Urothelium cell line (cell line): ENCODE data around the gene GABRR3.

ENCODE experiments used
- DNase-seq: peaks from one replicate; pipeline ENCODE4 v3.0.0; 2011; ENCODE audit warnings: low spot score, mixed read lengths
- FAIRE-seq: peaks from 2 replicates; lab custom pipeline; 2011; peaks lifted over from hg19 to GRCh38; lab: Jason Lieb, UNC

Gene GABRR3

DNA sequence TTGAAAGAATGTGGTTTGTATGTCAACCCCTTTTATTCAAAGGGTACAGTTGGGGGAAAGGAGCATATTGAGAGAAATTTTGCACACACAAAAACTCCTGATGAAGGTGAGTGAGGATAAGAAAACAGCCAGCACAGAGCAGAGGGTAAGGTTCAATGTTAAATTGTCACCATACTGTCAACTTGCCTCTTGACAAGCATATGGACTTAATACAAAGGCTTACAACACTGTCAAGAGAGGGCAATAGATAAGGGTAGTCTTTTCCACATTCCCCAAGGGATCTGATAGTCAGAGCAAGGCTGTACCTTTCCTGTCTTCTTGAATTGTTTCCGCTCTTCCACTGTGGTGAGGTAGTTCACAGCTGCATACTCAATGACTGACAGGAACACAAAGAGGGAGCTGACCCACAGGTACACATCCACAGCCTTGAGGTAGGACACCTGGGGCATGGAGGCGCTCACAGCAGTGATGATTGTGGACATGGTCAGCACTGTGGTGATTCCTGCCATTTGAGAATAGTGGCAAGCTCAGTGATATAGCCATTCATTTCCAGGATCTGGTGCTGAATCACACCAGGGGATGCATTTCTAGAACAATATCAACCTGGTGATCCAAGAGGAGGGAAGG is 42.5 kb downstream of the GABRR3 start:
- peak; percentile 20 for FAIRE-seq
- DNase-seq: no peak

DNA sequence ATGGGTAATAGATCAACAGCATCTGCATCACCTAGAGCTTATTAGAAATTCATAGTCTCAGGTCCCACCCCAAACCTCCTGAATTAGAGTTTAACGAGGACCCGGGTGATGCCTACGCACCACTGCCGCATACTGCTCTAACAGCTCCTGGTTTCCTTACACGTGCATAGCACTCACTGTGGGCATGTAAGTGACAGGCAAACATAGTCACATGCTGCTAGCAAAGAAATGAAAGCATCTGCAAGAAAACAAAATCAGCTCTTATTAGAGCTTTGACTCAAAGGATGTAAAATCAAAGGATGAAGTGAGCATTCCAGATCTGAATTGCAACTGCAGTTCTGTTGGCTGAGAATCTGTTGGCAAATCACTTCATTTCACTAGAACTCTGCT is 43.8 kb downstream of the GABRR3 start:
- no peak for FAIRE-seq
- DNase-seq: no peak

DNA sequence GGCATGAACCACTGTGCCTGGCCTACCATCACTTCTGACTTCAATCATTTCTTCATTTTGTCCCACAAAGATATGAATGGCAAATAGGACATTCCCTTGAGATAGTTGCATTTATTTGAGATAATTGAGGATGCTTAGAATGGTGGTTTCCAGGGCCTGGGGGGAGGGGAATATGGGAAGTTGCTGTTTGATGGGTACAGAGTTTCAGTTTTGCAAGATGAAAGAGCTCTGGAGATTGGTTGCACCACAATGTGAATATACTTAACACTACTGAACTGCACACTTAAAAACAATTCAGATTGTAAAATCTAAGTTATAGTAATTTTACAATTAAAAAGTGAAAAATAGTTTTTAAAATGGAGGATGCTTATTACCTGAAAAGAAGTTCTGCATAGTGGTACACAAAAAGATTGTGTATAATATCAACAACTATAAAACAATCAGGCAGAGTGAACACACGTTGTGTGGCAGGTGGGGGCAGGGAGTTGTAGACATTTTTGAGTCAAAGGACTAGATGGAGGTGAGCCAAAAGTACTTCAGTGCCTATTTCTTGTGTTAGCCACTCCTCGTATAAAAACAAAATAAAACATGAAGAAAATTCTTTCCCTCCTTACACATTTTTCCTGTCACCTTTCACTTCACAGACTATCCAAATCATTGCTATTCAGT is 44.4 kb downstream of the GABRR3 start:
- FAIRE-seq (peak; percentile 27), DNase-seq (no peak)

DNA sequence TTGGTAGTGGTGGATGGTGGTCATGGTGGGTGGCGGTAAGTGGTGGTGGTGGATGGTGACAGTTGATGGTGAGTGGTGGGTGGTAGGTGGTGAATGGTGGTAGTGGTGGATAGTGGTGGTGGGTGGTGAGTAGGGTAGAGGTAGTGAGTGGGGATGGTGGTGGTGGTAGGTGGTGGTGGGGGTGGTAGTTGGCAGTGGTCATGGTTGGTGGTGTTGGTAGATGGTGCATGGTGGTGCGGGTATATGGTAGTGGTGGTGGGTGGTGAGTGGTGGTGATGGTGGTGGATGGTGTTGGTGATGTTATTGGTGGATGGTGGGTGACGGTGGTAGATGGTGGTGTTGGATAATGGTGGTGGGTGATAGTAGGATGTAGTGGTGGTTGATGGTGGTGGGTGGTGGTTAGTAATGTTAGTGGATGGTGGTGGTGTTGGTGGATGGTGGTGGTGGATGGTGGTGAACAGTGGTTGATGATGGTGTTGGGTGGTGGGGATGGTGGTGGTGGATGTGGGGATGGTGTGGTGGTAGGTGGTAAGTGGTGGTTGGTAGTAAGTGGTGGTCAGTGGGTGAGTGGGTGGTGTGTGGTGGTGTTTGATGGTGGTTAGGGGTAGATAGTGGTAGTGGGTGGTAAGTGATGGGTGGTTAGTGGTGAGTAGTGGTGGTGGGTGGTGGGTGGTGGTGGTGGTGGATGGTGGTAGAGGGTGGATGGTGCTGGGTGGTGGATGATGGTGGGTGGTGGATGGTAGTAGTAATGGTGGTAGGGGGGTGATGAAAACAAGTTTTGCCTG is 46.1 kb downstream of the GABRR3 start:
- no peak for DNase-seq
- peak; percentile 99 for FAIRE-seq

DNA sequence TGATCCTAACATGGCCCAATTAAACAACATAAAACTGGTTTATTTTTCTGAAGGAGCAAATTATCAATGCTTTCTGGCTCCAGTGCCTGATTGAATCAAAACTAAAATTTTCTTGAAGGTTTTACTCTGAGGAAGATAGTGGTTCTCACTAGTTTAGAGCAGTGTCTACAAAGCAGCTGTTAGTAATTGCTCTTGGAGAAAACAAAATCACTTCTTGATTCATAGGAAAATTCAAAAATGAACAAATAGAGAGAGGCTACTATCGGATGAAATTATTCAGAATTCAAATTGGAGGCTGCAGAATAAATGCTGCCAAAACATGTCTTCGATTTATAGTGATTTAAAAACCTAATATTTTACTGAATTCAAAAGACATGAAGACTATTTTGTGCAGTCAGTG is 47.8 kb downstream of the GABRR3 start:
- no peak for DNase-seq
- no peak for FAIRE-seq

DNA sequence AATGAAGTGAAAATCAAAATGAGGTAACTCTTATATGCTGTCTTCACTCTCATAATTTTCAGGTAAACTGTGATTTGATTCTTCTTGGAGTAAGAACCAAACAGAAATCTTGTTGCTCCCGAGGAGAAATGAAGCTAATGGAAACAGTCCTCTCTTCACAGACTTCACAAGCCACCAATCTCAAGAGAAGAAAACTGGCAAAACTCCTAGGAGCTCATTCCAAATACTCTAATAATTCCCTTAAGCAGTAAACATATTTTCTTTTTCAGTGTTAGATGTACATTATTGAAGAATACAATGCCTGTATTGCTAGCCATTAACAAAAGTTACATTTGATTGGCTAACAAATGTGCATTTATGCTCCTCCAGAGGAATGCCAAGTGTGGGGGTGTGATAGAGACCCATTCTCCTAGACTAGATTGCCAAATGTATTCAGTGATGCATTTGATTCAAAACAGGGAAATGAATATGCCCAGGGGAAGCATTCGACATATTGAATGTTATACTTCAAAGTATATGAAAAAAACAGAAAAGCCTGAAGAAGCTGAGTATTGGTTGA is 51.1 kb downstream of the GABRR3 start:
- FAIRE-seq (no peak), DNase-seq (no peak)

DNA sequence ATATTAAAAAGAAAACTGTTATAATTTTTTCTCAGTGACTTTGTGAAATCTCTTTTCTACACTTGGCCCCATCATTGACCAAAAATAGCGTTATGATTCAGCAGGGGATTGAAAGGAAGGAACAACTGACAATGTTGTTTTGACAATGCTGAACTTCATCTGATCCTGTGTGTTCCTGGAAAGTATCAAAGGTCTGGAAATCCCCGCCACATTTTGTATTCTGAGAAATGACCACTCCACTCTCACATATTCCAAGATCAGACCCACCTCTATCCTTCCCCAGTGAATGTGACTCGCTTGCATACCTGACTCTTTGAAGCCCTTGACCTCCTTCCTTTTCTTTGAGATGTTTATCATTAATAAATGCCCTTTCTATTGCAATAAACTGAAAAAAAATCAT is 53.2 kb downstream of the GABRR3 start:
- FAIRE-seq (no peak), DNase-seq (no peak)

DNA sequence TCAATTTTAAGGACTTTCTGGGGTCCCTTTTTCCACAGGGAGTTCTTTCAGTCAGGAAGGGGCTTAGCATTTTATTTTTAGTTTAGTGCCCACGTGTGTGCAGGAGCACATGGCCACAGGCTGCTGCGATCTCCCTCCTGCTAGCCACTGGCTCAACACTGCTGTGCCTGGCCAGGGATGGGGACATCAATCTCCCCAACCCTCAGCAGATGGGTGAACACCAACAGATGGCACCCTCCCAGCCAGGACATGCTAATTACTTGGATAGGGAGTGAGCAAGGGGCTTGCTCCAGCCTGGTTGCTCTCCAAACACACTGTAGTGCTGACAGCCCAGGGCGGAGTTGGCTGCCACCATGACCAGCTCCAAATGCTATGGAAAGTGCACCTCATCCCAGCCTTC is 55.5 kb downstream of the GABRR3 start:
- FAIRE-seq: no peak

DNA sequence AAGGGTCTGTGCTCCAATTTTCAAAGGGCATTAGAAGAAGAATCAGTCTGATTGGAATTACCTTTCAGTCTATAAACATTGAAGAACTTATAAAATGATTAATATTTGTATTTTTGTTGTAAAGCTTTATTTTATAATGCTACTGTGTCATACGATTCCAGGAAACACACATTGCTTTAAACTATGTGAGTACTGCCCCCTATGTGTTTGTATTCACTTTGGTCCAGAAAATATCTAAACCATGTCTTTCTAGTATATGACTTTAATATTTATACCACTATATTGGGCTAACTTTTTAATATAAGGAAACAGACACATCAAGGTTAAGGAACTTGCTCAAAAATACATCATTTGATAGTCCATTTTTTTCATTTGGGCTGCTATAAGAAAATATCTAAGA is 59.6 kb downstream of the GABRR3 start:
- FAIRE-seq: no peak
- DNase-seq: no peak

More for the DNA sequence above, 55.5 kb downstream of the GABRR3 start:
- no peak for DNase-seq

DNA sequence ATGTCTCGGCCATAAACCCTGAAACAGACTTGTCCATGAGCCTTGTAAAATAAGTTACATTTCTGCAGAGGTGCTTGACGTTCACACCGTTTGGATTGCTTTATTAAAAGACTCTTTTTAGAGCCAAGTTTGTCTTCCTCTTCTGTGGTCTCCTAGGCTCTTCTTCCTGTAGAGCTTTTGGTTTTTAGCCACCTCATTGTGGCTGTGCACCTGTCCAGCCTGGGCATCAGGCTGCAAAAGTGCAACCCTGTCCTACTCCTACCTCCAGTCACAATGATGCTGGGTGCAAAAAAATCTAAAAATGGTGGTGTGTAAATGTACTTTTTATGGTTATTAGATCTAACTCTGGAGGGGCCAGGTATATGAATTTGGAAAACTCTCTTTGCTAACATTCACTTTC is 60.1 kb downstream of the GABRR3 start:
- DNase-seq (no peak), FAIRE-seq (no peak)

DNA sequence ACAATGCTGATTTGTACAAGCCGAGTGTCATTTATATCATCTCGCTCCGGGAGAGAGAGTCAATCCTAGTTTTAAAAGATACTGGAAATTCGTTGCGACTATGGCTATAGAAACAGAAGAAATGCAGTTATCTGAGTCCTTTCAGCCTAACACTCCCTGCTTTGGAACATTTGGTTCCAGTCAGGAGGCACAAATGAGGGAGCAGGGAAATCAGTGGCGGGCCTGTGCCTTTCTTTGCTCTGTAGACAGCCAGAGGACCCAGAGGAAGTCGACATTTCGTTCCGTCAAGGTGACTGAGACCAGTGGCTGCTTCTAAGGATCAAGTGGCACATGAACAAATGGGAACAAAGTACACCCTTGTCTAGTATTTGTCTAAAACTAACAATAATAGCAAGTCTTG is 62.1 kb downstream of the GABRR3 start:
- DNase-seq (no peak), FAIRE-seq (peak; percentile 35)

DNA sequence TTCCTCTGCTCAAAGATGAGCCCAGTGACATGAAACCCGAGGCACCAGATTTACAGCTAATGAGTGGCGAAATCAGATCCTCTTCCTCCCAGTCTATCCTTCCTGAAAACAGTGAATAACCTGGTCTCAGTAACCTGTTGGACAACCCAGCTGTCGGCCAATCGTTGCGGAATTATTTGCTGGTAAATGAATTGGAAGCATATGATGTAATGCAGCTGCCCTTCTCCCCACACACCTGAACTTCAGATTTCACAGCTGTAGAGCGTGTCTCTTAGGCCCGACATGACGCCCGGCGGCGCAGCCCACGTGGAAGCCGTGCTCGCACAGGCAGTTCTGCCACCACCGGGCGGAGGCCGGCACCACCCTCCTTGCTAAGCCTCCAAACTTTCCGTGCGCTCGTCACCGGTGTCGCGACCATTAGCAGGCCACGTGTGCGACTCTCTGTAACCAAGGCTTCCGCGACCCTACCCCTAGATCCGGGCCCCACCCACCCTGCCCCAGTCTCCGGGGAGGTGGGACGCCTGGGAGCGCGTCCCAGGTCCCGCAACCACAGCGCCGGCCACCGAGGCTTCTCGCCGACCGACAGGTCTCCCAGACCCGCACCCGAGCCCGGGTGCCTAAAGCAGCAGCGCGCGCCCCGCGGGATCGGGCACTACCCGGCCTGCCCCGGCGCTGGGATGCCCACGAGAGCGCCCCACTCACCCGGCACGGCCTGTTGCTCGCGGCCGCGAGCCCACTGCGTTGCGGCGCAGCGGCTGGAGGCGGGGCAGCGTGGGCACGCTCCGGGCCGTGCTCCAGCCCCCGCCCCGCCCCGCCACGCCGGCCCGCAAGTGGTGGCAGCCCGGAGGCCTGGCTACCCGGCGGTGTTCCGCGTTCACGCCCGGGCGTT is 63.2 kb downstream of the GABRR3 start, which contains the start of gene RIOX2:
TSS of gene RIOX2 (minus strand) at position 753 of the 889 bp plus-strand sequence. CDS start 4,838 bp downstream, outside the sequence.
- DNase-seq: peak; percentile 89
- FAIRE-seq: peak; percentile 87

DNA sequence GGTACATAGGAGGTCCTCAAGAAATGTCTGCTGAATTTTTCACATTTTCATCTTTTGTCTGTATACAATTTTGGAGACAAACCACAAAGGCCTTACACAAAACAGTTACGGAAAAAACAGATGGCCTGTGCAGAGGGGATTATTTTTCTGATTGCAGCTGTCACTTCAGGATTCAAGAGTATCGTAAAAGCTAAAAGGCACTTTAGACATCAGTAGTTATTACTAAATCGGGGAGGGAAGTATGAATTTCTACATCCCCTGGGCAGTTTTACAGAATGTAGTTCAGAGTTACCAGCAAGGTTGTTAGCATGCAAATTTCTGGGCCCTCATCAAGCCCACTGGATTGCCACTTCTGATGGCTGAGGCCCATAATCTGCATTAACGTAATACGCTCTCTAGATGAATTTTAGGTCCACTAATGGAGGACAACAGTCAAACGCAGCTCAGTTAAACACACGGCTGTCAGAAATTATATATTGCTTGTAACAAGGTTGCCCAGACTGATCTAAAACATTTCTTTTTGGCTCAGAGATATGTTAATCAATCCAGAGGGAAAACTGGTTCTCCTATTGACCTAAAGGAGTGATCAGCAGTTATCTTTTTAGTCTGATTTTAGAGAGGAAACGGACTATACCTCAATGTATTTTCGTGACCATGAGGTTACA is 64.0 kb downstream of the GABRR3 start:
- DNase-seq (no peak), FAIRE-seq (no peak)

DNA sequence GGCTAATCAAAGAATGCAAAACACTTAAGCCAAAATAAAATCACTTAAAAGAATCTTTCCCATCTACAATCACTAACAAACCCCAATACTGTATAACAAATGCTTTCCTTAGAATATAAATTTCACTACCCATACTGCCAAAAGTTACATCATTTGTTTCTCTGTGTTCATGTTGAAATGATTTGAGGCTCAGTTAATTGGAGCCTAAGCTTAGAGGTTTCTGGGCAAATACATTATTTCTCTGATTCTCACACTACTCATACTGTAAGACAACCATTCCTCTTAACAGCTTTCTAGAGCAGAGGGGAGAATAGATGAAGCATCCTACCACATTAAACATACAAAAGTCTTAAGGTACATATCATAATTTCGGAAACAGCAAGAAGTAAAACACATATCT is 65.0 kb downstream of the GABRR3 start:
- FAIRE-seq: no peak
- no peak for DNase-seq

DNA sequence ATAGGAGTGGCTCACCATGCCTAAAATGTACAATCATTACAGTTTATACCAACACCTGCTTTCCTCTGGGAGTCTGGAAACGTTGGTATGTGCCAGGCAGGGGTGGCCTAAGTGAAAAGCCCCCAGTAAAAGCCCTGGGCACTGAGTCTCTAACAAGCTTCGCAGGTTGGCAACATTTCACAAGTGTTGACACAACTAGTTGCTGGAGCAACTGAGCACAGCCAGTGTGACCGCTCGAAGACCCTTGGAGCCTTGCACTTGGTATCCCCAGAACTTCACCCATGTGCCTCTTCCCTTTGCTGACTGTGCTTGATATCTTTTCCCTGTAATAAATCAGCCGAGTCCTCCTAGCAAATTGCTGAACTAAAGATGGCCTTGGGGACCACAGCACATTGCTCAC is 65.6 kb downstream of the GABRR3 start:
- FAIRE-seq (no peak), DNase-seq (no peak)

DNA sequence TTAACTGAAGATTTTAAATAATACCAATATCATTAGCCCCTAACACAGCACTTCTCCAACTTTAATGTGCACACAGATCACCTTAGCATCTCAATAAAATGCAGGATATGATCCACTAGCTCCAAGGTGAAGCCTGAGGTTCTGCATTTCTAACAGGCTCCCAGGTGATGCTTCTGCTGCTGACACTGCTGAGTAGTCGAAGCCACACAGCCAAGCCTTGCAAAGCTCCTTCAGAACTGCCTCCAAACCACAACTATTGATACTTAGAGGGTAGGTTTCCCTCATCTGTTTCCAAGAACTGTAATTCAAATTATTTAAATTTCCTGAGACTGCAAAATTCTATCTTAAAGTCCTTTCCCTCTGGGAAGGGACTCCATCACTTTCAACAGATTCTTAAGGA is 66.7 kb downstream of the GABRR3 start:
- FAIRE-seq: no peak
- no peak for DNase-seq

DNA sequence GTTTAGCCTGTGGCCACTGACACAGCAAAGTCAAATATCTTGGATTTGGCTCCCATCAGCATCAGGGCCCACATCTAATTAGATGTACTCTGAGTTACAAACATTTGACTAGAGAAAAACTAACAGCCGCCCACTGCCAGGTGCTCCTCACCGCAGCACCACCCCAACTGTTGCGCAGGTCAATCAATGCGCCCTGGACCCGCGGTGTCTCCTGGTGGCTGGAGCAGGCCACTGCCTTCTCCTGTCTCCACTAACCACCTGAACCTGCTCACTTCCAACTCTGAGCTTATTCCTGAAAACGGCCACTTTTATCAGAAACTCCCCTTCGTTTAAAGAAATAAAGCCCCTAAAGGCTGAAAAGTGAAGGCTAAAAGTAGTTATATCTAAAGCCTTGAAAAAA is 67.1 kb downstream of the GABRR3 start:
- no peak for FAIRE-seq
- no peak for DNase-seq

DNA sequence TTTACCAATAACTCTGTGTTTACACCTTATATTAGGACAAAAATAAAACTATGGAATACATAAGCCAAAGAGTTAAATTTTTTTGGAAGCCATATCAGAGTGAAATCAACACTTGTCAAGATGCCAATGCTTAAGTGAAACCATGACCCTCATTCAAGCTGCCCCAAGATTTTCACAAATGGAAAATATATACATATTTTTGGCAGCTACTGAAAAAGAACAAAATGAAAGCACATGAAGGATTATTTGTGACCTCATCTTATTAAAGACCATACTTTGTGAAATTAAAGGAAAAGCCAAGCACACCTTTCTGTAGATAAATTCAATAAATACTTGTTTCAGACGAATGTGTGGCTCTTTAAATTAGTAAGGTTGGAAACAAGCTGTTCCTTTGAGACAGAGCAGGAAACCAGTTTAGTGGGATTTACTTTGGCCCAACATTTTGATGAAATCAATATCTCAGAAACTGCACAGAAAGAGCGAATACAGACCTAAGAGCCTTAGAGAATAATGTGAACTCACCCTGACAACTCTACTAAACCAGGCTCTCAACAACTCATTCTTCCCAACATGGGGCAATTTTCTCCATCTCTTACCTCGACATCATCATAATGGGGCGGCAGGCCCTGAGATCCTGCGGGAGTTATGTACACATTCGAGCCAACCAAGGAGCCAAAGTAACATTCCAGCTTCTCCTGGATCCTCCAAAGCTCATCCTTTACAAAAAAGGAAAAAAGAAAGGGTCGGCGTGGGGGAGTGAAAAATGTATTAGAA is 73.9 kb downstream of the GABRR3 start:
- FAIRE-seq (no peak), DNase-seq (no peak)

DNA sequence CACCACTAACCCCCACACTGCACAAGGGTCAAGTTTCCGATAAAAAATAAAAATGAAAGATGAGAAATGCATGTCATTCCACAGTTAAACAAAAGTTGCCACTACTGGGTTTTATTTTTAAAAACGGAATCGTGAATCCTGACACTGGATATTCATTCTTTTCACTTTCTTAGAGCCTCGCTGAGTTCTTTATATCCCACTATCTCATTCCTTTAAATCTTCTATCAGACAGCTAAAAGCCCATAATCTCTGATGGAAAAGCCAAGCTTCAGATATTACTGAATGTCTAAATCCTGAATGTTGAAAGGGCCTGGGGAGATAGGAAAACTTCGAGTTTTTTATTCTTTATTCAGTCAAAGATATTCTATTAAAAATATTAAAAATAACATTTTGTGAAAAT is 74.6 kb downstream of the GABRR3 start:
- no peak for DNase-seq
- no peak for FAIRE-seq
